PC-9 (cell line): Measurements from ENCODE around the gene HCFC1R1. TPM values are rescaled to one million over a fixed set of nuclear protein-coding genes. Genes with fewer than 3 reads are reported as not detected.

Source experiments
- BruUV-seq: library from RNA; stranded (reverse); fragments of 400-500 nt; replicated peaks from 2 replicates; lab custom pipeline; 2021; lab: Mats Ljungman, UMichigan
- CTCF ChIA-PET: fragments of 300-600 bp; sonication (Branson Sonifier 250); formaldehyde crosslinking; loops from one replicate; lab custom pipeline; 2022; ENCODE audit warnings: antibody characterized with exemption; lab: Charles Lee
- POLR2A ChIA-PET: fragments of 300-600 bp; sonication (Branson Sonifier 250); formaldehyde crosslinking; loops from one replicate; lab custom pipeline; 2022; ENCODE audit warnings: antibody characterized with exemption; ENCODE audit not compliant: unreplicated experiment; lab: Charles Lee
- DNase-seq, 2 experiments: peaks; one replicate each; pipeline versions ENCODE4 v3.0.0 to v3.0.0-alpha.2; 2015 to 2022; ENCODE audit warnings: mixed read lengths in 1 of 2
- H2AFZ ChIP-seq: fragments of 200-600 bp; sonication (generic); 2 replicates; pipeline ENCODE4 v1.8.1; 2017; ENCODE audit warnings: antibody characterized with exemption
- H3F3A ChIP-seq: fragments of 200-600 bp; sonication (generic); 2 replicates; pipeline ENCODE4 v1.8.1; 2017; ENCODE audit warnings: antibody characterized with exemption, mild to moderate bottlenecking, low read depth; ENCODE audit not compliant: insufficient read depth
- H3K27ac ChIP-seq: fragments of 200-600 bp; sonication (generic); 2 replicates; pipeline ENCODE4 v1.6.1; 2016; ENCODE audit warnings: mixed run types
- H3K27me3 ChIP-seq: fragments of 200-600 bp; sonication (generic); 2 replicates; pipeline ENCODE4 v1.6.1; 2016; ENCODE audit warnings: low read depth, mixed run types; ENCODE audit not compliant: insufficient read depth
- H3K36me3 ChIP-seq: fragments of 200-600 bp; sonication (generic); 2 replicates; pipeline ENCODE4 v1.6.1; 2016; ENCODE audit warnings: low read depth, mixed run types
- H3K4me1 ChIP-seq: fragments of 200-600 bp; sonication (generic); replicated peaks from 2 replicates; pipeline ENCODE4 v1.6.1; 2016; ENCODE audit warnings: mixed run types; ENCODE audit not compliant: insufficient read depth
- H3K4me2 ChIP-seq: fragments of 200-600 bp; sonication (generic); 2 replicates; pipeline ENCODE4 v1.6.1; 2017; ENCODE audit warnings: mixed run types
- H3K4me3 ChIP-seq: fragments of 200-600 bp; sonication (generic); 2 replicates; pipeline ENCODE4 v1.6.1; 2016; ENCODE audit warnings: mixed run types
- H3K79me2 ChIP-seq: fragments of 200-600 bp; sonication (generic); 2 replicates; pipeline ENCODE4 v1.6.1; 2017; ENCODE audit warnings: low read depth, mixed run types
- H3K9me2 ChIP-seq: fragments of 200-600 bp; sonication (generic); 2 replicates; pipeline ENCODE4 v1.8.1; 2017; ENCODE audit warnings: mild to moderate bottlenecking; ENCODE audit not compliant: insufficient read depth
- H3K9me3 ChIP-seq: fragments of 200-600 bp; sonication (generic); 2 replicates; pipeline ENCODE4 v1.8.1; 2016; ENCODE audit warnings: low read depth; ENCODE audit not compliant: insufficient read depth
- H4K20me1 ChIP-seq: fragments of 200-600 bp; sonication (generic); 2 replicates; pipeline ENCODE4 v1.8.1; 2017; ENCODE audit not compliant: insufficient read depth
- CTCF ChIP-seq: fragments of 200-600 bp; sonication (generic); conservative IDR thresholded peaks from 2 replicates; pipeline ENCODE4 v1.6.1; 2017; ENCODE audit warnings: mixed run types, antibody characterized with exemption, mild to moderate bottlenecking, moderate library complexity
- EZH2 ChIP-seq: fragments of 200-600 bp; sonication (generic); IDR thresholded peaks from 2 replicates; pipeline ENCODE4 v1.8.0; 2017; ENCODE audit warnings: antibody characterized with exemption, low read depth
- intact Hi-C: fragments of 100-400 bp; cut with micrococcal nuclease; formaldehyde crosslinking; loops from one replicate; pipeline ENCODE4 v1.10.0; 2022; ENCODE audit not compliant: unreplicated experiment
- total RNA-seq: library from RNA; stranded (reverse); gene quantifications from 2 replicates; pipeline ENCODE4 v1.2.3, GENCODE V29; 2021

HCFC1R1 gene
- total RNA-seq, 1 experiment from 2014 or later, result 118 TPM

- no TSS peak for BruUV-seq
- CTCF ChIA-PET, result no interaction called here
These were observed 37.0 kb downstream of the HCFC1R1 start for GRCh38 chr16:2986623-2987188.

GRCh38 chr16:2985893-2986355, 37.8 kb downstream of the HCFC1R1 start:
- no peak overlapping the region for H3K27ac ChIP-seq
- no TSS peak for BruUV-seq
- H3K4me1 ChIP-seq, result peaks cover 20% of the 10 kb centered on the region; the same call in 1 of the 2 replicates
- H3F3A ChIP-seq, result peaks cover 32% of the 10 kb centered on the region; the same call in 1 of the 2 replicates
- H3K9me2 ChIP-seq, result no peaks in the 10 kb centered on the region
- no peak overlapping the region for H3K4me2 ChIP-seq
- TF ChIP-seq CTCF, result no peak
- TF ChIP-seq EZH2, result no peak
- no peak overlapping the region for H2AFZ ChIP-seq
- H3K9me3 ChIP-seq, result no peaks in the 10 kb centered on the region
- ChIA-PET POLR2A (no interaction called here), CTCF (no interaction called here)
- no peaks in the 10 kb centered on the region for H3K79me2 ChIP-seq
- H3K4me3 ChIP-seq, result no peak overlapping the region
- no peaks in the 10 kb centered on the region for H4K20me1 ChIP-seq
- no peak for DNase-seq
- no peaks in the 10 kb centered on the region for H3K27me3 ChIP-seq
- intact Hi-C loops, result no loop called here
- H3K36me3 ChIP-seq, result no peaks in the 10 kb centered on the region

More at GRCh38 chr16:2986623-2987188, 37.0 kb downstream of the HCFC1R1 start:
- H3F3A ChIP-seq, result peaks cover 25% of the 10 kb centered on the region; the same call in 1 of the 2 replicates
- DNase-seq, result no peak
- no peaks in the 10 kb centered on the region for H3K9me3 ChIP-seq
- no peak overlapping the region for H3K27ac ChIP-seq
- TF ChIP-seq CTCF (no peak), EZH2 (no peak)
- H3K4me2 ChIP-seq, result no peak overlapping the region
- peaks cover 20% of the 10 kb centered on the region; the same call in 1 of the 2 replicates for H3K4me1 ChIP-seq
- no peaks in the 10 kb centered on the region for H3K27me3 ChIP-seq
- no peaks in the 10 kb centered on the region for H3K9me2 ChIP-seq
- POLR2A ChIA-PET, result no interaction called here
- H3K4me3 ChIP-seq, result no peak overlapping the region
- H3K36me3 ChIP-seq, result no peaks in the 10 kb centered on the region
- no peaks in the 10 kb centered on the region for H4K20me1 ChIP-seq
- H3K79me2 ChIP-seq, result no peaks in the 10 kb centered on the region
- intact Hi-C loops, result no loop called here
- no peak overlapping the region for H2AFZ ChIP-seq

- ChIA-PET POLR2A (no interaction called here), CTCF (no interaction called here)
- BruUV-seq, result no TSS peak
- no peaks in the 10 kb centered on the region for H3K9me3 ChIP-seq
- intact Hi-C loops, result no loop called here
- no peaks in the 10 kb centered on the region for H3K36me3 ChIP-seq
- H3K4me3 ChIP-seq, result no peak overlapping the region
- peaks cover 18% of the 10 kb centered on the region; the same call in 1 of the 2 replicates for H3K4me1 ChIP-seq
- H3K9me2 ChIP-seq, result no peaks in the 10 kb centered on the region
- H4K20me1 ChIP-seq, result no peaks in the 10 kb centered on the region
- no peak overlapping the region for H3K4me2 ChIP-seq
- no peak overlapping the region for H3K27ac ChIP-seq
- H3F3A ChIP-seq, result peaks cover 32% of the 10 kb centered on the region; the same call in 1 of the 2 replicates
- no peak for DNase-seq
- no peak overlapping the region for H2AFZ ChIP-seq
- no peaks in the 10 kb centered on the region for H3K79me2 ChIP-seq
- no peak for TF ChIP-seq EZH2
- no peak for TF ChIP-seq CTCF
- H3K27me3 ChIP-seq, result no peaks in the 10 kb centered on the region
These were observed 38.3 kb downstream of the HCFC1R1 start for GRCh38 chr16:2985462-2985861.
